Measurements from ENCODE around the gene LRRC26.

DNA sequence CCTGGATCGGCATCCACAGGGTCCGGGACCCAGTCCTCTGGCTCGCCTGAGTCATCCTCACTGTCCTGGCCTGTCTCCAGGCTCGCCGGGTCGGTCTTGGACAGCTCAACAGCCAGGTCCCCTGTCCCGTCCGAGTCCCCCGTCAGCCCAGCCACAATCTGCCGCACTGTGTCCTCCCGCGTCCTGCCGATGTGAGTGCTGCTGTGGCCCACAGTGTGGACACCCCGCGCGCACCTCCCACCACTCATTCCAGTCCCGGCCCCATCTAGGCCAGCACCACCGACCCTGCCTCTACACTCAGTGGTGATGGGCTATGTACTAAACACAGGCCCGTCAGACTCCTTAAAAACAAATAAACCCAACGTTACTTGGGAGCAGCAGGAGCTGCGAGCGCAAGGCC, 11.8 kb upstream of the LRRC26 start:
- TF ChIP-seq, protein P1, sequence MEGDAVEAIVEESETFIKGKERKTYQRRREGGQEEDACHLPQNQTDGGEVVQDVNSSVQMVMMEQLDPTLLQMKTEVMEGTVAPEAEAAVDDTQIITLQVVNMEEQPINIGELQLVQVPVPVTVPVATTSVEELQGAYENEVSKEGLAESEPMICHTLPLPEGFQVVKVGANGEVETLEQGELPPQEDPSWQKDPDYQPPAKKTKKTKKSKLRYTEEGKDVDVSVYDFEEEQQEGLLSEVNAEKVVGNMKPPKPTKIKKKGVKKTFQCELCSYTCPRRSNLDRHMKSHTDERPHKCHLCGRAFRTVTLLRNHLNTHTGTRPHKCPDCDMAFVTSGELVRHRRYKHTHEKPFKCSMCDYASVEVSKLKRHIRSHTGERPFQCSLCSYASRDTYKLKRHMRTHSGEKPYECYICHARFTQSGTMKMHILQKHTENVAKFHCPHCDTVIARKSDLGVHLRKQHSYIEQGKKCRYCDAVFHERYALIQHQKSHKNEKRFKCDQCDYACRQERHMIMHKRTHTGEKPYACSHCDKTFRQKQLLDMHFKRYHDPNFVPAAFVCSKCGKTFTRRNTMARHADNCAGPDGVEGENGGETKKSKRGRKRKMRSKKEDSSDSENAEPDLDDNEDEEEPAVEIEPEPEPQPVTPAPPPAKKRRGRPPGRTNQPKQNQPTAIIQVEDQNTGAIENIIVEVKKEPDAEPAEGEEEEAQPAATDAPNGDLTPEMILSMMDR (IDR thresholded peaks at IDR 0.05; ENCODE audit: borderline replicate concordance, extremely low read depth, low read length, poor library complexity, severe bottlenecking): no peak
- no peak for TF ChIP-seq EZH2 (IDR thresholded peaks at IDR 0.05; ENCODE audit: borderline replicate concordance, low read depth, low read length, severe bottlenecking)
